ENCODE measurements around the gene BCL7A. TPM values are rescaled to one million over a fixed set of nuclear protein-coding genes. Genes with fewer than 3 reads are reported as not detected.

BCL7A gene
- total and polyA plus RNA-seq, 9 of the 15 experiments (the other 6 are each of a cell fraction or from before 2014, with no cell fraction given) = 0.25 to 21.9 (median 14.9) TPM

- 0 out of 4 replicates have a peak, but pooled peaks of 1 of the 2 experiments have one; percentile 55 for TF ChIP-seq RCOR1 (IDR thresholded peaks at IDR 0.05; ENCODE audit: borderline replicate concordance in 1 of 2, low read depth in 2 of 2, low read length in 2 of 2)
- 0 out of 2 replicates have a peak, but pooled peaks have one; percentile 1 for TF ChIP-seq NFE2 (IDR thresholded peaks at IDR 0.05; ENCODE audit: low read depth)
- TF ChIP-seq, protein P1, sequence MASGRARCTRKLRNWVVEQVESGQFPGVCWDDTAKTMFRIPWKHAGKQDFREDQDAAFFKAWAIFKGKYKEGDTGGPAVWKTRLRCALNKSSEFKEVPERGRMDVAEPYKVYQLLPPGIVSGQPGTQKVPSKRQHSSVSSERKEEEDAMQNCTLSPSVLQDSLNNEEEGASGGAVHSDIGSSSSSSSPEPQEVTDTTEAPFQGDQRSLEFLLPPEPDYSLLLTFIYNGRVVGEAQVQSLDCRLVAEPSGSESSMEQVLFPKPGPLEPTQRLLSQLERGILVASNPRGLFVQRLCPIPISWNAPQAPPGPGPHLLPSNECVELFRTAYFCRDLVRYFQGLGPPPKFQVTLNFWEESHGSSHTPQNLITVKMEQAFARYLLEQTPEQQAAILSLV (tag; IDR thresholded peaks at IDR 0.05) = peak; percentile 58; the same call in 1 of the 2 replicates
- TF ChIP-seq SMARCA4 (IDR thresholded peaks at IDR 0.05) = 0 out of 2 replicates have a peak, but pooled peaks have one; percentile 30
- no peak for TF ChIP-seq JUND (IDR thresholded peaks at IDR 0.05; ENCODE audit: borderline replicate concordance, low read depth, low read length)
- no peak for TF ChIP-seq JUND (tag; IDR thresholded peaks at IDR 0.05; ENCODE audit: borderline replicate concordance, low read depth, low read length)
- 0 out of 2 replicates have a peak, but pooled peaks have one; percentile 5 for TF ChIP-seq ATF3 (IDR thresholded peaks at IDR 0.05)
- no peak for TF ChIP-seq ATF3 (CRISPR knock-in tag; conservative IDR thresholded peaks at IDR 0.05)
- peak; percentile 23 for TF ChIP-seq ARID1B (IDR thresholded peaks at IDR 0.05)
- TF ChIP-seq BACH1 (tag; IDR thresholded peaks at IDR 0.05) = no peak
- TF ChIP-seq SAP30 (IDR thresholded peaks at IDR 0.05; ENCODE audit: borderline replicate concordance, insufficient read depth, low read depth, low read length, poor library complexity, severe bottlenecking) = peak; percentile 18
- no peak for TF ChIP-seq MYC (IDR thresholded peaks at IDR 0.05; ENCODE audit: low read depth, low read length)
- no peak for TF ChIP-seq MYC (CRISPR knock-in tag; IDR thresholded peaks at IDR 0.05; ENCODE audit: borderline replicate concordance, low read depth)
- peak; percentile 44; the same call in 1 of the 2 replicates for TF ChIP-seq CEBPG (CRISPR knock-in tag; IDR thresholded peaks at IDR 0.05)
- TF ChIP-seq CEBPG (tag; conservative IDR thresholded peaks at IDR 0.05 in 1 of 2, IDR thresholded peaks at IDR 0.05 in 1 of 2) = peak; percentile 64 to 88; a peak in 3 of 4 replicates
These were observed 59.5 kb downstream of the BCL7A start (continued) for GRCh38 chr12:122081083-122081696.
